NCI-H2196 (cell line): ENCODE data around the gene SMIM38.
A peak's percentile ranks its signal among the peaks of the same experiment; 100 is the strongest.

ENCODE experiments used
- DNase-seq: peaks from one replicate; lab custom pipeline; 2025; ENCODE audit not compliant: unreplicated experiment; lab: John Stamatoyannopoulos, UW

Gene SMIM38

GRCh38 chr11:69174841-69175240 is 19.1 kb downstream of the SMIM38 start:
- DNase-seq: no peak

- DNase-seq: peak; percentile 77
These were observed 23.2 kb downstream of the SMIM38 start for GRCh38 chr11:69178819-69179482.

- DNase-seq: no peak
These were observed 24.5 kb downstream of the SMIM38 start for GRCh38 chr11:69180226-69180625.

- DNase-seq: no peak
These were observed 25.0 kb downstream of the SMIM38 start for GRCh38 chr11:69180726-69181125.

- DNase-seq: no peak
These were observed 27.9 kb downstream of the SMIM38 start for GRCh38 chr11:69183613-69184012.

GRCh38 chr11:69186316-69187260 is 30.9 kb downstream of the SMIM38 start:
- no peak for DNase-seq

GRCh38 chr11:69187540-69188065 is 31.9 kb downstream of the SMIM38 start:
- DNase-seq: no peak

- no peak for DNase-seq
These were observed 33.3 kb downstream of the SMIM38 start for GRCh38 chr11:69189059-69189458.

- no peak for DNase-seq
These were observed 35.2 kb downstream of the SMIM38 start for GRCh38 chr11:69190796-69191536.

GRCh38 chr11:69192301-69192721 is 36.6 kb downstream of the SMIM38 start:
- no peak for DNase-seq

GRCh38 chr11:69193151-69193550 is 37.4 kb downstream of the SMIM38 start:
- no peak for DNase-seq

- DNase-seq: no peak
These were observed 37.9 kb downstream of the SMIM38 start for GRCh38 chr11:69193629-69194028.

- DNase-seq: no peak
These were observed 38.7 kb downstream of the SMIM38 start for GRCh38 chr11:69194396-69194795.

GRCh38 chr11:69194956-69195355 is 39.2 kb downstream of the SMIM38 start:
- no peak for DNase-seq

GRCh38 chr11:69195824-69196782 is 40.4 kb downstream of the SMIM38 start:
- no peak for DNase-seq

GRCh38 chr11:69196783-69197169 is 41.0 kb downstream of the SMIM38 start:
- no peak for DNase-seq

GRCh38 chr11:69198891-69199582 is 43.3 kb downstream of the SMIM38 start:
- no peak for DNase-seq

- DNase-seq: no peak
These were observed 44.0 kb downstream of the SMIM38 start for GRCh38 chr11:69199583-69200315.
